ENCODE data around the gene USP10. TPM values are rescaled to one million over a fixed set of nuclear protein-coding genes. Genes with fewer than 3 reads are reported as not detected.
"Not testable (repeated sequence)": the region's sequence is repeated elsewhere in the genome, so short reads cannot be mapped to it uniquely, and the experiment has no call there.

Gene USP10
- total RNA-seq, 3 donors from 2014 or later, result 118 to 142 (median 135) TPM

GRCh38 chr16:84722068-84722467 lies 22.3 kb downstream of the USP10 start:
- Mint-ChIP-seq H3K9me3 (no peaks in the 10 kb centered on the region), H3K4me3 (no peak overlapping the region), H3K36me3 (ENCODE audit: insufficient read depth) (peaks cover 10% of the 10 kb centered on the region), H3K27me3 (ENCODE audit: low read depth) (no peaks in the 10 kb centered on the region), H3K4me1 (ENCODE audit: low read depth) (peaks cover 77% of the 10 kb centered on the region)
- ATAC-seq, result no peak
- DNase-seq, result no peak

- ATAC-seq (no peak), DNase-seq (no peak)
- peaks cover 6% of the 10 kb centered on the region for H3K36me3 Mint-ChIP-seq (ENCODE audit: insufficient read depth)
- H3K4me3 Mint-ChIP-seq, result no peak overlapping the region
- H3K27me3 Mint-ChIP-seq (ENCODE audit: low read depth), result no peaks in the 10 kb centered on the region
- peaks cover 67% of the 10 kb centered on the region for H3K4me1 Mint-ChIP-seq (ENCODE audit: low read depth)
- no peaks in the 10 kb centered on the region for H3K9me3 Mint-ChIP-seq
These were observed 24.1 kb downstream of the USP10 start for GRCh38 chr16:84723906-84724305.

- Mint-ChIP-seq H3K4me3 (peak overlapping the region; percentile 40), H3K36me3 (ENCODE audit: insufficient read depth) (peaks cover 6% of the 10 kb centered on the region), H3K4me1 (ENCODE audit: low read depth) (peaks cover 67% of the 10 kb centered on the region), H3K9me3 (no peaks in the 10 kb centered on the region), H3K27me3 (ENCODE audit: low read depth) (no peaks in the 10 kb centered on the region)
- peak; percentile 73 to 91 for ATAC-seq
- no peak for DNase-seq
These were observed 25.0 kb downstream of the USP10 start for GRCh38 chr16:84724606-84725309.

GRCh38 chr16:84725481-84726078 lies 25.8 kb downstream of the USP10 start:
- Mint-ChIP-seq H3K27me3 (ENCODE audit: low read depth) (no peaks in the 10 kb centered on the region), H3K36me3 (ENCODE audit: insufficient read depth) (peaks cover 4% of the 10 kb centered on the region), H3K4me3 (no peak overlapping the region), H3K4me1 (ENCODE audit: low read depth) (peaks cover 69% of the 10 kb centered on the region), H3K9me3 (no peaks in the 10 kb centered on the region)
- DNase-seq, result no peak
- ATAC-seq, result no peak

GRCh38 chr16:84726079-84726668 lies 26.4 kb downstream of the USP10 start:
- DNase-seq (peak; percentile 84), ATAC-seq (peak; percentile 44 to 69)
- H3K27me3 Mint-ChIP-seq (ENCODE audit: low read depth), result no peaks in the 10 kb centered on the region
- peaks cover 4% of the 10 kb centered on the region for H3K36me3 Mint-ChIP-seq (ENCODE audit: insufficient read depth)
- peak overlapping the region; percentile 64 for H3K4me3 Mint-ChIP-seq
- peaks cover 74% of the 10 kb centered on the region for H3K4me1 Mint-ChIP-seq (ENCODE audit: low read depth)
- no peaks in the 10 kb centered on the region for H3K9me3 Mint-ChIP-seq

GRCh38 chr16:84726669-84727467 lies 27.1 kb downstream of the USP10 start:
- DNase-seq, result no peak
- H3K27me3 Mint-ChIP-seq (ENCODE audit: low read depth), result no peaks in the 10 kb centered on the region
- peak; percentile 26 to 31 for ATAC-seq

GRCh38 chr16:84728853-84729424 lies 29.1 kb downstream of the USP10 start:
- H3K4me1 Mint-ChIP-seq (ENCODE audit: low read depth), result peaks cover 61% of the 10 kb centered on the region
- DNase-seq, result no peak
- H3K36me3 Mint-ChIP-seq (ENCODE audit: insufficient read depth), result peaks cover 3% of the 10 kb centered on the region
- H3K9me3 Mint-ChIP-seq, result no peaks in the 10 kb centered on the region
- H3K4me3 Mint-ChIP-seq, result no peak overlapping the region
- no peak for ATAC-seq
- no peaks in the 10 kb centered on the region for H3K27me3 Mint-ChIP-seq (ENCODE audit: low read depth)

More at GRCh38 chr16:84726669-84727467, 27.1 kb downstream of the USP10 start:
- no peaks in the 10 kb centered on the region for H3K9me3 Mint-ChIP-seq
- peaks cover 5% of the 10 kb centered on the region for H3K36me3 Mint-ChIP-seq (ENCODE audit: insufficient read depth)
- peaks cover 78% of the 10 kb centered on the region for H3K4me1 Mint-ChIP-seq (ENCODE audit: low read depth)
- H3K4me3 Mint-ChIP-seq, result peak overlapping the region; percentile 64

- Mint-ChIP-seq H3K27me3 (ENCODE audit: low read depth) (no peaks in the 10 kb centered on the region), H3K4me1 (ENCODE audit: low read depth) (peaks cover 53% of the 10 kb centered on the region), H3K4me3 (no peak overlapping the region), H3K36me3 (ENCODE audit: insufficient read depth) (peaks cover 3% of the 10 kb centered on the region), H3K9me3 (no peaks in the 10 kb centered on the region)
- no peak for DNase-seq
- no peak for ATAC-seq
These were observed 30.0 kb downstream of the USP10 start for GRCh38 chr16:84729716-84730320.

- Mint-ChIP-seq H3K9me3 (no peaks in the 10 kb centered on the region), H3K27me3 (ENCODE audit: low read depth) (no peaks in the 10 kb centered on the region), H3K4me1 (ENCODE audit: low read depth) (peaks cover 49% of the 10 kb centered on the region), H3K36me3 (ENCODE audit: insufficient read depth) (peaks cover 5% of the 10 kb centered on the region), H3K4me3 (peak overlapping the region; percentile 19)
- ATAC-seq (peak in 1 of 2 donors; percentile 85), DNase-seq (peak; percentile 32)
These were observed 30.8 kb downstream of the USP10 start for GRCh38 chr16:84730406-84731106.

- peaks cover 46% of the 10 kb centered on the region for H3K4me1 Mint-ChIP-seq (ENCODE audit: low read depth)
- not testable (repeated sequence) for ATAC-seq; H3K27me3 Mint-ChIP-seq (ENCODE audit: low read depth); H3K9me3 Mint-ChIP-seq; DNase-seq; H3K4me3 Mint-ChIP-seq; H3K36me3 Mint-ChIP-seq (ENCODE audit: insufficient read depth)
These were observed 32.5 kb downstream of the USP10 start for GRCh38 chr16:84732332-84732673.

GRCh38 chr16:84732674-84733352 lies 33.0 kb downstream of the USP10 start:
- no peaks in the 10 kb centered on the region for H3K9me3 Mint-ChIP-seq
- H3K4me3 Mint-ChIP-seq, result no peak overlapping the region
- peaks cover 46% of the 10 kb centered on the region for H3K4me1 Mint-ChIP-seq (ENCODE audit: low read depth)
- peaks cover 8% of the 10 kb centered on the region for H3K36me3 Mint-ChIP-seq (ENCODE audit: insufficient read depth)
- DNase-seq, result no peak
- no peaks in the 10 kb centered on the region for H3K27me3 Mint-ChIP-seq (ENCODE audit: low read depth)
- no peak for ATAC-seq

- H3K4me3 Mint-ChIP-seq, result no peak overlapping the region
- H3K9me3 Mint-ChIP-seq, result no peaks in the 10 kb centered on the region
- no peaks in the 10 kb centered on the region for H3K27me3 Mint-ChIP-seq (ENCODE audit: low read depth)
- peak; percentile 41 for DNase-seq
- peaks cover 42% of the 10 kb centered on the region for H3K4me1 Mint-ChIP-seq (ENCODE audit: low read depth)
- H3K36me3 Mint-ChIP-seq (ENCODE audit: insufficient read depth), result peaks cover 10% of the 10 kb centered on the region
- peak; percentile 11 to 26 for ATAC-seq
These were observed 36.2 kb downstream of the USP10 start for GRCh38 chr16:84735849-84736586.

All from activated T-cell treated with anti-CD3 and anti-CD28 coated beads, Interleukin-2, amount 50 U/mL, for 4 hours (primary cell).